Smooth muscle cell (in vitro differentiated cells): ENCODE measurements around the gene SAPCD1. TPM values are rescaled to one million over a fixed set of nuclear protein-coding genes. Genes with fewer than 3 reads are reported as not detected.
A peak's percentile ranks its signal among the peaks of the same experiment; 100 is the strongest.
"Not testable (repeated sequence)": the region's sequence is repeated elsewhere in the genome, so short reads cannot be mapped to it uniquely, and the experiment has no call there.

Experiments
- DNase-seq: peaks from one replicate; lab custom pipeline; 2025; ENCODE audit not compliant: unreplicated experiment; lab: John Stamatoyannopoulos, UW
- H2AFZ ChIP-seq: fragments of 200-600 bp; sonication (generic); 2 replicates; pipeline ENCODE4 v1.6.0; 2016; ENCODE audit warnings: antibody characterized with exemption, low read depth, mild to moderate bottlenecking
- H3F3A ChIP-seq: fragments of 200-600 bp; sonication (generic); 2 replicates; pipeline ENCODE4 v1.6.0; 2017; ENCODE audit warnings: antibody characterized with exemption, low read depth
- H3K27ac ChIP-seq: fragments of 200-600 bp; sonication (generic); 2 replicates; pipeline ENCODE4 v1.5.1; 2016; ENCODE audit warnings: low read depth, mild to moderate bottlenecking
- H3K27me3 ChIP-seq: fragments of 200-600 bp; sonication (generic); 2 replicates; pipeline ENCODE4 v1.6.1; 2016; ENCODE audit warnings: low read depth, mild to moderate bottlenecking
- H3K36me3 ChIP-seq: fragments of 200-600 bp; sonication (generic); 2 replicates; pipeline ENCODE4 v1.5.1; 2016; ENCODE audit warnings: low read depth
- H3K4me1 ChIP-seq: fragments of 200-600 bp; sonication (generic); 2 replicates; pipeline ENCODE4 v1.5.1; 2016; ENCODE audit warnings: low read depth
- H3K4me2 ChIP-seq: fragments of 200-600 bp; sonication (generic); 2 replicates; pipeline ENCODE4 v1.6.0; 2016; ENCODE audit warnings: mild to moderate bottlenecking
- H3K4me3 ChIP-seq: fragments of 200-600 bp; sonication (generic); 2 replicates; pipeline ENCODE4 v1.5.1; 2016; ENCODE audit warnings: mild to moderate bottlenecking
- H3K79me2 ChIP-seq: fragments of 200-600 bp; sonication (generic); 2 replicates; pipeline ENCODE4 v1.6.0; 2016; ENCODE audit warnings: low read depth, mild to moderate bottlenecking
- H3K9ac ChIP-seq: fragments of 200-600 bp; sonication (generic); 2 replicates; pipeline ENCODE4 v1.6.0; 2016; ENCODE audit warnings: low read depth
- H3K9me3 ChIP-seq: fragments of 200-600 bp; sonication (generic); replicated peaks from 2 replicates; pipeline ENCODE4 v1.5.1; 2016; ENCODE audit warnings: low read depth
- H4K20me1 ChIP-seq: fragments of 200-600 bp; sonication (generic); 2 replicates; pipeline ENCODE4 v1.6.0; 2016; ENCODE audit warnings: low read depth
- WGBS: methylation state at CpG from one replicate; pipeline ENCODE4 v1.1.7; 2016; ENCODE audit warnings: low lambda C conversion rate; 5-methylcytosine and 5-hydroxymethylcytosine counted together
- polyA plus RNA-seq: library from polyadenylated mRNA; unstranded; fragments of >200 nt; fragmentation: Nextera tagmentation; extraction: Ambion mirVana; gene quantifications from 2 replicates; pipeline ENCODE4 v1.2.1, GENCODE V29; 2016
- total RNA-seq: library from RNA; depleted of rRNA; stranded (reverse); fragments of >200 nt; gene quantifications from 2 replicates; pipeline ENCODE4 v1.2.3, GENCODE V29; 2014
- TF ChIP-seq, protein P1 (sequence below): fragments of 200-600 bp; sonication (generic); IDR thresholded peaks from 2 replicates; pipeline ENCODE4 v1.5.1; 2017; ENCODE audit warnings: borderline replicate concordance, mild to moderate bottlenecking, antibody characterized with exemption; ENCODE audit not compliant: insufficient read depth, poor library complexity, severe bottlenecking

Gene SAPCD1
- total and polyA plus RNA-seq, 2 experiments from 2014 or later, result 1.4 TPM; not detected in 1

GRCh38 chr6:31797588-31797987, 35.1 kb downstream of the SAPCD1 start:
- Histone ChIP-seq H4K20me1 (no peaks in the 10 kb centered on the region), H3K79me2 (peaks cover 18% of the 10 kb centered on the region), H3K9me3 (no peaks in the 10 kb centered on the region), H3K27ac (no peak overlapping the region), H3K27me3 (no peaks in the 10 kb centered on the region), H3F3A (peaks cover 14% of the 10 kb centered on the region), H2AFZ (no peak overlapping the region), H3K4me2 (no peak overlapping the region), H3K4me3 (no peak overlapping the region), H3K9ac (no peak overlapping the region), H3K4me1 (no peaks in the 10 kb centered on the region), H3K36me3 (no peaks in the 10 kb centered on the region)
- TF ChIP-seq, protein P1, sequence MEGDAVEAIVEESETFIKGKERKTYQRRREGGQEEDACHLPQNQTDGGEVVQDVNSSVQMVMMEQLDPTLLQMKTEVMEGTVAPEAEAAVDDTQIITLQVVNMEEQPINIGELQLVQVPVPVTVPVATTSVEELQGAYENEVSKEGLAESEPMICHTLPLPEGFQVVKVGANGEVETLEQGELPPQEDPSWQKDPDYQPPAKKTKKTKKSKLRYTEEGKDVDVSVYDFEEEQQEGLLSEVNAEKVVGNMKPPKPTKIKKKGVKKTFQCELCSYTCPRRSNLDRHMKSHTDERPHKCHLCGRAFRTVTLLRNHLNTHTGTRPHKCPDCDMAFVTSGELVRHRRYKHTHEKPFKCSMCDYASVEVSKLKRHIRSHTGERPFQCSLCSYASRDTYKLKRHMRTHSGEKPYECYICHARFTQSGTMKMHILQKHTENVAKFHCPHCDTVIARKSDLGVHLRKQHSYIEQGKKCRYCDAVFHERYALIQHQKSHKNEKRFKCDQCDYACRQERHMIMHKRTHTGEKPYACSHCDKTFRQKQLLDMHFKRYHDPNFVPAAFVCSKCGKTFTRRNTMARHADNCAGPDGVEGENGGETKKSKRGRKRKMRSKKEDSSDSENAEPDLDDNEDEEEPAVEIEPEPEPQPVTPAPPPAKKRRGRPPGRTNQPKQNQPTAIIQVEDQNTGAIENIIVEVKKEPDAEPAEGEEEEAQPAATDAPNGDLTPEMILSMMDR, result no peak
- WGBS, result 90% methylated on average over 5 of the region's 5 CpGs
- no peak for DNase-seq

- Histone ChIP-seq H3F3A (peaks cover 14% of the 10 kb centered on the region), H2AFZ (no peak overlapping the region), H3K4me2 (no peak overlapping the region), H3K36me3 (no peaks in the 10 kb centered on the region), H3K27ac (no peak overlapping the region), H3K9ac (no peak overlapping the region), H3K9me3 (no peaks in the 10 kb centered on the region), H3K4me1 (no peaks in the 10 kb centered on the region), H3K79me2 (peaks cover 23% of the 10 kb centered on the region), H3K27me3 (no peaks in the 10 kb centered on the region), H3K4me3 (no peak overlapping the region), H4K20me1 (no peaks in the 10 kb centered on the region)
- no peak for DNase-seq
- 96% methylated on average over 12 of the region's 12 CpGs for WGBS
- TF ChIP-seq, protein P1, result no peak
Measured at GRCh38 chr6:31799781-31800180, 37.3 kb downstream of the SAPCD1 start.

DNA sequence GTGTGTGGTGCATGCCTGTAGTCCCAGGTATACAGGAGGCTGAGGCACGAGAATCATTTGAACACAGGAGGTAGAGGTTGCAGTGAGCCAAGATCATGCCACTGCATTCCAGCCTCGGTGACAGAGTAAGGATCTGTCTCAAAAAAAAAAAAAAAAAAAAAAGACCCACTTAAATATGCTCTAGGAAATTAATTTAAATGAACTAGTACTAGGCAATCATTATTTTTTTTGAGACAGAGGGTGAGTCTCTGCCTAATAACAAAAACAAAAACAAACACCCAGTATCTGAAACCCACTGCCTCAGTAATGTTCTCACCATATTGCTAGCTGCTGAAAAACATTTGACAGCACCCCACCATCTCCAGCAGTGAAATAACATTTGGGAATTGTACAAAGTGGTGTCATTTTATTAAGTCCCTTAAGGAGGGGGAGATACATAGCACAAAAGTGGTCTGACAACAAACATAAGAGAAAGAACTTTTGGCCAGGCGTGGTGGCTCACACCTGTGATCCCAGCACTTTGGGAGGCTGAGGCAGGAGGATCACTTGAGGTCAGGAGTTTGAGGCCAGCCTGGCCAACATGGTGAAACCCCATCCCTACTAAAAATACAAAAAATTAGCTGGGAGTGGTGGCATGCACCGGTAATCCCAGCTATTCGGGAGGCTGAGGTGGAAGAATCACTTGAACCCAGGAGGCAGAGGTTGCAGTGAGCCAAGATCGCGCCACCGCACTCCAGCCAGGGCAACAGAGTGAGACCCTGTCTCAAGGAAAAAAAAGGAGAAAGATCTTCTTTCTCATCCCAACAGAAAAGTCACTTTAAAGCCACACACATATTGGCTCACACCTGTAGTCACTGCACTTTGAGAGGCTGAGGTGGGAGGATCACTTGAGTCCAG, 38.8 kb downstream of the SAPCD1 start:
- peaks cover 14% of the 10 kb centered on the region for H3F3A ChIP-seq
- not testable (repeated sequence) for H3K36me3 ChIP-seq, H3K9me3 ChIP-seq, H2AFZ ChIP-seq, H4K20me1 ChIP-seq, DNase-seq, H3K4me3 ChIP-seq, H3K4me2 ChIP-seq, H3K4me1 ChIP-seq, H3K27ac ChIP-seq, H3K27me3 ChIP-seq, H3K9ac ChIP-seq
- H3K79me2 ChIP-seq, result peaks cover 31% of the 10 kb centered on the region
- WGBS, result 98% methylated on average over 8 of the region's 8 CpGs

- Histone ChIP-seq H2AFZ (peak overlapping the region; percentile 67), H3K4me3 (peak overlapping the region; percentile 68), H3K9me3 (no peaks in the 10 kb centered on the region), H3K27me3 (no peaks in the 10 kb centered on the region), H3K4me1 (peaks cover 4% of the 10 kb centered on the region), H3K36me3 (no peaks in the 10 kb centered on the region), H4K20me1 (no peaks in the 10 kb centered on the region), H3K9ac (peak overlapping the region; percentile 75), H3K79me2 (peaks cover 33% of the 10 kb centered on the region), H3K27ac (peak overlapping the region; percentile 63), H3F3A (peaks cover 11% of the 10 kb centered on the region), H3K4me2 (peak overlapping the region; percentile 86)
- 12% methylated on average over 7 of the region's 7 CpGs for WGBS
- no peak for DNase-seq
- TF ChIP-seq, protein P1, result no peak
Measured at GRCh38 chr6:31805939-31806469, 43.5 kb downstream of the SAPCD1 start.
